HG03045 (cell line): ENCODE data around the gene MT1G.
"Not testable (repeated sequence)": the region's sequence is repeated elsewhere in the genome, so short reads cannot be mapped to it uniquely, and the experiment has no call there.

Source experiments
- ATAC-seq: cut with Tn5 transposase; IDR thresholded peaks from one replicate; pipeline ENCODE4 v1.9.1; 2021; ENCODE audit warnings: mild to moderate bottlenecking, moderate library complexity; ENCODE audit not compliant: unreplicated experiment

The MT1G gene

DNA sequence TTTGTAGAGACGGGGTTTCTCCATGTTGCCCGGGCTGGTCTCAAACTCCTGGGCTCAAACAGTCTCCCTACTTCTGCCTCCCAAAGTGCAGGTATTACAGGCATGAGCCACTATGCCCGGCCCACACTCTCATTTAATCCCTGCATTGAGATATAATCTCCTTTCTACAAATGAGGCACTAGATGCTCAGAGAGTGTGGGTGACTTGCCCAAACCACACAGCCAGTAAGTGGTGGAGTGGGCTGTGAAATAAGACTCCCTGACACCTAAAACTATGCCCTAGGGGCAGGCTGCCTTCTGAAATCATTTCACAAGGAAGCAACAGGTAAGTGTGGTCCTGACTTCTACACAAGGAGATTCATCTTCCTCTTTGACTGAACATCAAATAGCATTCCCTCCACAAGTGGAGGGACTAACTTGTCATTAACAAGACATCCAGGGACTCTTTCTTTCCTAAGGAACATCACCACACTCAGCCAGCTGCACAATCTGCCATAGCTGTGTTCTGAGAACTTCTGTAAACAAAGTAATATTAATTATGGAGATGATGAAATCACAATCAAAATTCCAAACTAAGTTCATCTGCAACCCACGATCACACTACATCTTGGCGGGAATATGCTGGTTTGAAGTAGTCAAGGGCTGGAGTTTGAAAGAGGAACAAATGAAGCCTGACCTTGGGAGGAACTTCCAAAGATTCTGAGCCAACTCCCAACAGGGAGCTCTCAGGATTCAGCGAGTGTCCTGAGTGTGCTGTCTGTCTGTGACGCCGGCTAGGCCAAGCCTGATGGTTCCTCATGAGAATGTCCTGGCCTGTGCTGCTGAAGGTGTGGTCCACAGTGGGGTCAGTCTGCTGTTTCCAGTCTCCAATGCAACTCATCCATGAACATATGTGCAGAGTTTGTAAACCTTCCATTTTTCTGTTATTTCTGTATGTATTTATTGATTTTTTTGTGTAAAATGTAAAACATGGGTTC, 2.3 kb downstream of the MT1G start:
- ATAC-seq = not testable (repeated sequence)

DNA sequence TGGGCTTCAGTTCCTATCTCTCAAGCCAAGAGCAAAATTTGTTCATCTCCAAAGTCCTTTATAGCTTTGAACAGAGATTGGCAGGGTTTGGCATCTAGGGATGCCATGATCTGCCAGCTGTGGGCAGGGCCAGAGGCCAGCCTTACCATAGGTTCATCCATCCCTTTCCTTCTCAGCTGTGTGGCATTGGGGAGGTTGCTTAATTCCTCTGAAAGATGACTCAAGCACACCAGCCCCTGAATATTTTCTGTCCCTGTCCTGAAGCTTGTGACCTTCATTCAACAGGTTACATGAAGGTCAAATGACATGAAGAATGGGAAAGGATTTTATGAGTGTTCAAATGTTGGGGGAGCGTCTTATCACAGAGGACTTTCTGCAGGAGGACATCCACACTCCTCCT, 3.4 kb downstream of the MT1G start:
- ATAC-seq = no peak

DNA sequence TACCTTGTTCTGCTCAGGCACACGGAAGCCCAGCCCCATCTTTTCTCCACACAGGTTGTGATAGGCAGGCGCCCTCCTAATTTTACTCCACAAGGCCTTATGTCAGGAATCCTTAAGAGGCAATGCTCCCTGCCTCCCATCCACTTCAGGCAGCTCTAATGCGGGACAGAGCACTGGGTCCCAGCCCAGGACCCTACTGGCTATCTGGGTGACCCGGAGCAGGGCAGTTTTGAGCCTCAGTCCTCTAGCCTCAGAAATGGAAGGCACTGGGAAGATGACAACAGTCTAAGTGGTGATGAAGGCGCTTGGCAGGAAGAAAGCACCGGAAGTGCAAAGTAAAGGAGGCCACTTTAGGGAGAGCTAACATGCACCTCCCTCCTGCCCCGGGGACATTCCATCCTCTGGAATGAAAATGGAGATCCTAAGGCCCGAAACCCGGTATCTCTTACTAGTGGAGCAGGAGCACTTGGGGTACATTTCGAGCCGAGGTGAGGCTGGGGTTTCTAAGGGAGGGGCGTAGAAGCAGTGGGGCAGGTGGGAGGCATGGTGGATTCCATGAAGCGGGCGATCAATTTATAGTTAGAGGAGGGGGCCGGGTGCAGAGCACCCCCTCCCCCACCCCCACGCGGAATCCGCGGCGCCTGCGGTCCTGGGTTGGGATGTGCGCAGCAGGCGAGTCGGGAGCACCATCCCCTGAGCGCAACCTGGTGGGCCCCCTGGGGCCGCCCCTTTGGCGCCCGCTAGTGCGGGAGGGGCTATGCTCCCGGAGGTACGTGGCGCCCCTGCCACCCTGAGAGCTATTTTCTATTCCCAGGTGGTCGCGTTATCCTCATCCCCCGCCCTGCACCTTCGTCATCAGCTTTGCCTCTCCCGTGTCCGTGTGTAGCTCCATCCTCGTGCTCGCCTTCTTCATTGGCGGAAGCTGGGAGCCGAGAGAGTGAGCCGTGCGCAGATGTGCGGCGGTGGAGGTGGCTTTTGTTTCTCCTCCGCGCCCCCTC, 5.2 kb downstream of the MT1G start:
- ATAC-seq = no peak

DNA sequence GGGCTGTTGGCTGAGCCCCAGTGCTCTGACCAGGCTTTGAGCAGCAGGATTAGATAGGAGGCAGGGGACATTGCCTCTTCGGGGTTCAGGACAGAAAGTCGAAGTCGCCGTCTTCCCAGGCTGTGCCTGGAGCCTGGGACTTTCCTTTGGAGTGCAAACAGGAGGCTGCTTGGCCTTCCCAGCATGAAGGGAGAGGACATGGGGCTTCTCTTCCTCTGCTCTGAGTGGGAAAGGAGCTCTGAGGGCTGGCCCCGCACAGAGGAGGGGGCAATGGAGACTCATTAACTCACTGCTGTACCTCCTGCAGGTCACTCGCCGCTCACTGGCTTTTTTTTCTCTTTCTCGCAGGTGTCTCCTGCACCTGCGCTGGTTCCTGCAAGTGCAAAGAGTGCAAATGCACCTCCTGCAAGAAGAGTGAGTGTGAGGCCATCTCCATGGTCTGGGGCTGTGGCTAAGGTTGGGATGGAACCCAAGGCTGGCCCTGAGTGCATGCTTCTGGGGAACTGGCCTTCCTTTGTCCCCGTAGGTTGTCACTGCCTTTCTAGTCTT, 9.5 kb downstream of the MT1G start:
- ATAC-seq = no peak

DNA sequence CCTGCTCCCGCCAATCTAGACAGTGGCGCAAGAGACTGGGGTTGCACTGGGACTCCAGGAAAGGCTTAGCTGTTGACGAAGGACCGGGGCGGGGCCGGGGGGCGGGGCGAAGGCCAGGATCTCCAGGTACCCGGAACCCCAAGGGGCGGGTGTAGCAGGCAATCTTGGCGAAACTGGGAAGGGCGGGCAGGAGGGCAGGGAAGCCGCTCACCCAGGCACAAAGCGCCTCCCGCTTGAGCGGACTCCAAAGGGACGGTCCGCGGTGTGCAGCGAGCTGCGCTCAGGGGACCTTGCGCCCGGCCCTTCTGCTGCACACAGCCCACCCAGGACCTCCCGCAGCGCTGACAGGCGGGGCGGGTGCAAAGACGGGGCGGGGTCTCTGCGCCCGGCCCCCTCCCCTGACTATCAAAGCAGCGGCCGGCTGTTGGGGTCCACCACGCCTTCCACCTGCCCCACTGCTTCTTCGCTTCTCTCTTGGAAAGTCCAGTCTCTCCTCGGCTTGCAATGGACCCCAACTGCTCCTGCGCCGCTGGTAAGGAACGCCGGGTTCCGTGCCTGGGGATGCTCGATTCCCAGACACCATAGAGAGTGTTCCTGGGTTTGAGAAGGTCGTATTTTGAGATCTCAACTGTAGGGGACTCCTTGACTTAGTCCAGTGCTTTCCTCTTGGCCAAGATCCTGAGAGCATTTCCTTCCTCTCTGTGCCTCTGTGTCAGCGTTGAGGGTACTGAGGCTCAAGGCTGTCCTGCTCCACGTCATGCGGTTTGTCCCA, 10.1 kb downstream of the MT1G start, which contains the start of gene MT1F:
Gene MT1F, plus strand, starts transcription at position 405 of the 772 bp plus-strand sequence. Its CDS starts 100 bp downstream, at position 505.
- ATAC-seq = no peak

DNA sequence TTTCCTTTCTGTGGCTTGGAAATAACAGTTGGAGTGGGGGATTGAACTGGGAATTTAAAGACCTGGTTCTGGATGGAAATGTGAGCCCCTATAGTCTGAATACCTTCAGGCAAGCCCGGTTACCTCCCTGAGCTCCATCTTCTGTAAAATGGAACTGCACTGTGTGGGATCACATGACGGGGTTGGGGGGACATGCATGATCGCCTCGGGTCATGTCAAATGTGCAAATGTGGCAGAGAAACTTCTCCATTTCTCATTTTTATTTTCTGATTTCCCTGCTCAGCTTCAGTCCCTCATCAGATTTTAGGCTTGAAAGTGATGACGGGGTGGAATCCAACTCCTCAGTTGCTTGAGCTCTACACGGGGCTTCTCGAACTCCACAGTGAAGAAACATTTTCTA, 14.6 kb downstream of the MT1G start:
- ATAC-seq = no peak

DNA sequence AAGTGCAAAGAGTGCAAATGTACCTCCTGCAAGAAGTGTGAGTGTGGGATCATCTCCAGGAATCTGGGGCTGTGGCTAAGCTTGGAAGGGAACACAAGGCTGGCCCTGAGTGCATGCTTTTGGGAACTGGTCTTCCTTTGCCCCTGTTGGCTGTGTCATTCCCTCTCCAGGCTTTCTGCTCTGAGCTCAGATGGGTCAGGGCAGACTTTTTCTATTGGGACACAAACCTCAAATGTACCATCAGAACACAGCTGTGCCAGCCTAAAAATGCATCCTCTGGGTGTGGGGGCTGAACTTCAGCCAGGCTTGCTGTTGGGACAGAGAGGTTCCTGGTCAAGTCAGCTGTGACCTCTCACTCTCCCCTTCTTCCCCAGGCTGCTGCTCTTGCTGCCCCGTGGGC, 15.3 kb downstream of the MT1G start:
- no peak for ATAC-seq

DNA sequence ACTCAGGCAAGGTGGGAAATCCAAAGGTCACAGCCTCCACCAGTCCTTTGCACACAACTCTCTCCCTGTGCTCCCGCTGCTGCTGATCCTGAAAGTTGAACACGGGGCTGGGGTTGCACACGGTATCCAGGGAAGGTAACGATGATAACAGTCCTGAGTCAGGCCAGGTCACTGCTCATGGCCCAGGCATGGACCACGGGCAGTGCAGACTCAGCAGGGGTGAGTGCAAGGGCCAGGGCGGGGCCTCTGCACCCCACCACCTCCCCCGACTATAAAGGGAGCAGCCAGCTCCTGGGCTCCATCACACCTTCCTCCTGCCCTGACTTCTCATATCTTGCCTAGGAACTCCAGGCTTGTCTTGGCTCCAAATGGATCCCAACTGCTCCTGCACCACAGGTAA, 16.3 kb downstream of the MT1G start, which contains the start of gene MT1B:
Gene MT1B, plus strand, starts transcription at position 301 of the 400 bp plus-strand sequence. Its CDS starts 68 bp downstream, at position 369.
- ATAC-seq = no peak

DNA sequence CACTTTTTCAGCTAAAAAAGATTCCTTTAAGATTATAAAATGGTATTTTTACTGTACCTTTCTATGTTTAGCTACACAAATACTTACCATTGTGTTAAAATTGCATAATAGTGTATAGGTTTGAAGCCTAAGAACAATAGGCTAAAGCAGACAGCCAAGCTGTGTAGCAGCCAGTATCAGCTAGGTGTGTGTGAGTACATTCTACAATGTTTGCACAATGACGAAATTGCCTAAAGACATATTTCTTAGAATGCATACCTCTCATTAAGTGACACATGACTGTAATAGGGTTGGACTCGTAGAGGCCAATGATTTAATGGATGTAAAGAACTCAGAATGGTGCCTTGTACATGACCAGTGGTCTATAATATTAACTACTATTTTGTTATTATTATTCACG, 18.0 kb downstream of the MT1G start:
- no peak for ATAC-seq

DNA sequence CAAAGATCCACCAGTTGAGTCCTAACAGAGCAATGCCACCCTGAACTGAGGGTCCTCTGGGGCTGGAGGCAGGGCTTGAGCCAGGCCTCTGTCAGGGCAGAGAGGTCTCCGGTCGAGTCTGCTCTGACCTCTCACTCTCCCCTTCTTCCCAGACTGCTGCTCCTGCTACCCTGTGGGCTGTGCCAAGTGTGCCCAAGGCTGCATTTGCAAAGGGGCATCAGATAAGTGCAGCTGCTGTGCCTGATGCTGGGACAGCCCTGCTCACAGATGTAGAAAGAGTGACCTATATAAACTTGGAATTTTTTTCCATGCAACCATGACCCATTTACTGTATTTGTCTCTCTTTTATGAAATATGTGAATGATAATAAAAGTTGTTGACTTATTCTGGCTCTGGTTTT, 18.6 kb downstream of the MT1G start:
- ATAC-seq = no peak

DNA sequence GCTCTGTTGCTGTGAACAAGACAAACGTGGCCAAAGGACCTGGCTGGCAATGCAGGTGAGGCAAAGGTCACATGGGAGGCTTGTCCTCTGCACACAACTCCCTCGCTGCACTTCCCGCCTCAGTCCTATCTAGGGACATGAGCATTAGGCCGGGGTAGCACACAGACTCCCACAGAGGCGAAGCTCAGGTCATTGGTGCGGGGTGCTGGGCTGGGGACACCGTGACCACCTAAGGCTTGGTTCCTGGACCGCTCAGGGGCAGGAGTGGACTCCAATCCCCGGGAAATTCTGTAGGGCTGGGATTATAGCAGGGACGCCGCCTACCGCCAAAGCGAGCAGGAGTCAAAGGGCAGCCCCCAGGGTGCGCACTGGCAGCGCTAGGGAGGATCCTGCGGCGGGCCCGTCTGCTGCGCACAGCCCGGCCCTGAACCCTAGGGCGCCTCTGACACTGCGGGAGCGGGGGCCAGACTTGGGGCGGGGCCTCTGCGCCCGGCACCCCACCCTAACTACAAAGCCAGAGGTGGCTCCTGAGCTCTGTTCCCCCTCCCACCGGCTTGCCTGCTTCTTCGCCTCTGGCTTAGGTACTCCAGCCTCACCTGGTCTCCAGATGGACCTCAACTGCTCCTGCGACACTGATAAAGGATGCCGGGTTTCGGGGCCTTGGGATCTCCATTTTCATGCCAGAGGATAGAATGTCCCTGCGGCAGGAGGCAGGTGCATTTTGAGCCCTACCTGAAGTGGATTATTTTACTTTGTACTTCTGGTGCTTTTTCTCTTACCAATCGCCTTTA, 20.0 kb downstream of the MT1G start:
- ATAC-seq = no peak

DNA sequence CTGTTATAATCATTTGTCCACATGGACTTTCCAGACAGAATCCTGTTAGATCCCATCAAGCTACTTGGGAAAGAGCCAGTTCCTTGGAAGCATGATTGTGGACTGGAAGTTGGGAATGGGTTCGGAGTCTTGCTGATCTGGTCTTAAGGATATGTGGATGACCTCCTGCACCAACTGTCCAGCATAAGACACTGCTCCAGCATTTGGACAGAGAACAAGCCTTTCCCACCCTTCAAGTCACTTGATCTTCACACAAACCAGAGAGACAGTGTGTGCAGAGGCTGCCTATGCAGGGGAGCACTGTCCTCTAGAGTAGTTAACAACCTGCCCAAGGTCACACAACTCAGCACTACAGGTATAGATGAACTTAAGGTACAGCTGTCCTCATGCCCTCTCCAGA, 22.0 kb downstream of the MT1G start:
- no peak for ATAC-seq

DNA sequence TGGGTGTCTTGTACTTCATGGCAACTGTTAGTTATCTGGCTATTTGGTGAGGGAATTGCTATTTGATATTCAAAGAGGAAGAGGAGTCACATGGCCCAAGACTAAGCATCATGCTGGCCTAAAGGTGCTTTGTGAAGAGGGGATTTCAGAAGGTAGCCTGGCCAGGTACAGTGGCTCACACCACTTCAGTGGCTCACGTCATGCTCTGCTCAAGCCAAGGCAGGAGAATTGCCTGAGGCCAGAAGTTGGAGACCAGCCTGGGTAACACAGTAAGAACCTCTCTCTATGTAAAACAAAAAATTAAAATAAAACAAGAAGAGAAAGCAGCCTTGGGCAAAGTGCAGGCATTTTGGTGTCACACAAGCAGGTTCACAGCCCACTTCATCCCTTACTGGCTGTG, 22.6 kb downstream of the MT1G start:
- no peak for ATAC-seq

DNA sequence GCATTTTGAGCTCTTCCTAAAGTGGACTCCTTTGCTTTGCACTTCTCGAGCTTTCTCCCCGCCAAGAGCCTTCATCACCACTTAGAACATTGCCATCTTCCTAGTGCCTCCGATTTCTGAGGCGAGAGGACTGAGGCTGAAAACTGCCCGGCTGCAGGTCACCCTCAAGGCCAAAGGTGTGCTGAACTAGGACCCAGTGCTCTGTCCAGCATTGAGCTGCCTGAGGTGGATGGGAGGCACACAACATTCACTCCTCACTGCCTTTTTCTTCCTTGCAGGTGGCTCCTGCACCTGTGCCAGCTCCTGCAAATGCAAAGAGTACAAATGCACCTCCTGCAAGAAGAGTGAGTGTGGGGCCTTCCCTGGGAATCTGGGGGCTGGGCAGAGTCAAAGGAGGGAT, 24.0 kb downstream of the MT1G start:
- ATAC-seq = no peak

DNA sequence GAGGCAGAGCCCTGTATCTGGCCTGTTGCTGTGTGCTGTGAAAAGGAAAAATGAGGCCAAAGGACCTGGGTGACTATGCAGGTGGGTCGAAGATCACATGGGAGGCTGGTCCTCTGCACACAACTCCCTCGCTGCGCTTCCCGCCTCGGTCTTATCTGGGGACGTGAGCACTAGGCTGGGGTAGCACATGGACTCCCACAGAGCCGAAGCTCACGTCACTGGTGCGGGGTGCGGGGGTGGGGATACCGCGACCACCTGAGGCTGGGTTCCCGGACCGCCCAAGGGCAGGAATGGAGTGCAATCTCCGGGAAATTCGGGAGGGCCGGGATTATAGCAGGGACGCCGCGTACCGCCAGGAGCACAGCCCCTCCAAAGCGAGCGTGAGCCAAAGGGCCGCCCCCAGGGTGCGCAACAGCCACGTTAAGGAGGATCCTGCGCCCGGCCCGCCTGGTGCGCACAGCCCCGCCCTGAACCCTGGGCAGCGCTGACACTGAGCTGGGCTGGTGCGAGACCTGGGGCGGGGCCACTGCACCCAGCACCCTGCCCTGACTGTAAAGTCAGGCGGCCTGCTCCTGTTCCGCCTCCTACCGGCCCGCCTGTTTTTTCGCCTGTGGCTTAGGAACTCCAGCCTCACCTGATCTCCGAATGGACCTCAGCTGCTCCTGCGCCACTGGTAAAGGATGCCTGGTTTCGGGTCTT, 24.6 kb downstream of the MT1G start:
- ATAC-seq = peak; percentile 61

DNA sequence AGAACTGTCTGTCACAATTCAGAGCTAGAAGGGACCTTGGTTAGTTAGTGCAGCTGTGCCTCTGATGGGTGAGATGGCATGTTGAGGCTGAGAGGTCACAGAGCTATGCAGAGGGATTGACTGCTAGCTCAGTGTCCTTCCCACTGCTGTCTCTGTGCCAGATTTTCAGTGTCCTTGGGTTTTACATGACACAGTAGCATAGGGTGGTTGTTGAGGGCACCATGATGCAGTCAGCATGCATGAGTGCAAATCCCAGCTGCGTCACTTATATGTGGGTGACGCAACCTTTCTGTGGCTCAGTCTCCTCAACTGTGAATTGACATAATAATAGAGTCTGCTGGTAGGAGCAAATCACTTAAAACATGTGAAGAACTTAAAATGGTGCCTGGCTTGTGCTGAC, 26.7 kb downstream of the MT1G start:
- no peak for ATAC-seq

DNA sequence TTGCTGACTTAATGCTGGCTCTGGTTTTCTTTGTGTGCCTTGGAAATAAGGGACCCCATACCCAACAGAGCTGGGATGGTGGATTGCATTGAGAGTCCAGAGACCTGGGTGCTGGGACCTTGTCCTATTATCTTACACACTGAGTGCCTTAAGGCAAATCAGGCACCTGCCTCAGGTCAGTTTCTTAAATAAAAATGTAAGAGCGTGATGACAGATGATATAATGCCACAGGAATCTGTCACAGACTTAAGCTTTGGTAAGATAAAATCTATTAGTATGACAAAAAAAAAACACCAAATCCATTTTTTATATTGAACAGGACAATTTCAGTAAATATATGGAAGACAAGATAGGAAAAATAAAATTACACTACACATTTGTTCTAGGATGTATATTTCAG, 27.8 kb downstream of the MT1G start:
- no peak for ATAC-seq

DNA sequence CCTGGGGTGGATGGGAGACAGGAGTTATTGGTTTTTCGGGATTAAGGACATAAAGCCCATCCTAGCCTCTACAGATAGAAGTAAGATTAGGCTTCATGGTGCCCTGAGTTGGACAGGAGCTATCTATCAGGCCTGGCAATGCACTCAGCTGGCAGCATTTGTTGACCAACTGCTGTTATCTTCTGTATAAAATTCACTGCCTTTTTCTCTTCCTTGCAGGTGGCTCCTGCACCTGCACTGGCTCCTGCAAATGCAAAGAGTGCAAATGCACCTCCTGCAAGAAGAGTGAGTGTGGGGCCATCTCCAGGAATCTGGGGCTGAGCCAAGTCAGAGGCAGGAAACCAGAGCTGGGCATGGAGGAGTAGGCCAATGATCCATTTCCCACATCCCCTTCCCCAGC, 28.8 kb downstream of the MT1G start:
- no peak for ATAC-seq
